ENCODE results near the gene SMURF1. TPM values are rescaled to one million over a fixed set of nuclear protein-coding genes. Genes with fewer than 3 reads are reported as not detected.

Gene SMURF1
- total RNA-seq, 1 experiment from 2014 or later, result 15.5 TPM

DNA sequence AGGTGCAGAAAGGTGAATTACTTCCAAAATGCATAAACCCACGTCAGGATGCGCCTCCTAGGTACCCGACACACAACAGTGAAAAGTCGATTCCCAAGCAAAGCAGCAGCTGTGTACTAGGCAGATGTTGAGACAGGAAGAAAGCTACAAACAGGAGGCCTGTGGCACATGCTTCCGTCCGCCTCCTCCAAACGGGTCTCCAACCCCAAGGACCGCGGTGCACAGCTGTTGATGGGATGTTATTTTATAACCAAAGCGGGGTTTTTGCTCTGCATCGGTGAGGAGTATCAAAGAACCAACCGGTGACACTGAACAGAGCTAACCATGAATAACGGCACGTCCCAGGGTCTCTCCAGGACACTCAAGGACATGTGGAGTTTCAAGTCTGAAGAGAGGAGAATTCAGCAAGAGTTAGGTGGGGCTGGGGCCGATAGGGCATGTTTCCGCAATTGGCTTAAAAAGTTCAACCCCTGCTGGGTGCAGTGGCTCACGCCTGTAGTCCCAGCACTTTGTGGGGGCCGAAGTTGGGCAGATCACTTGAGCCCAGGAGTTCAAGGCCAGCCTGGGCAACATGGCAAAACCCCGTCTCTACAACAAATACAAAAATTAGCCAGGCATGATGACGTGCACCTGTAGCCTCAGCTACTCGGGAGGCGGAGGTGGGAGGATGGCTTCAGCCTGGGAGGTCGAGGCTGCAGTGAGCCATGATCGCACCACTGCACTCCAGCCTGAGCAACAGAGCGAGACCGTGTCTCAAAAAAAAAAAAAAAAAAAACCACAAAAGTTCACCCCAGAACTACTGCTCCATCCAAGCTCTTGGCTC, 108.0 kb downstream of the SMURF1 start:
- Histone ChIP-seq H3K9me3 (no peaks in the 10 kb centered on the region), H3K4me3 (no peak overlapping the region), H3K36me3 (peaks cover 28% of the 10 kb centered on the region), H3K27me3 (no peaks in the 10 kb centered on the region)
- no peak for DNase-seq

GRCh38 chr7:99034932-99035722, 108.8 kb downstream of the SMURF1 start:
- Histone ChIP-seq H3K9me3 (no peaks in the 10 kb centered on the region), H3K36me3 (peaks cover 22% of the 10 kb centered on the region), H3K27me3 (no peaks in the 10 kb centered on the region), H3K4me3 (no peak overlapping the region)
- DNase-seq, result no peak

GRCh38 chr7:99033765-99034164, 110.1 kb downstream of the SMURF1 start:
- Histone ChIP-seq H3K4me3 (no peak overlapping the region), H3K27me3 (no peaks in the 10 kb centered on the region), H3K9me3 (no peaks in the 10 kb centered on the region), H3K36me3 (peaks cover 25% of the 10 kb centered on the region)
- no peak for DNase-seq

- H3K36me3 ChIP-seq, result peaks cover 18% of the 10 kb centered on the region
- no peak for DNase-seq
Observed at GRCh38 chr7:99032928-99033327, 111.0 kb downstream of the SMURF1 start.

GRCh38 chr7:99031496-99031895, 112.4 kb downstream of the SMURF1 start:
- Histone ChIP-seq H3K4me3 (no peak overlapping the region), H3K36me3 (peaks cover 10% of the 10 kb centered on the region; the same call in 1 of the 2 replicates), H3K27me3 (no peaks in the 10 kb centered on the region), H3K9me3 (no peaks in the 10 kb centered on the region)
- DNase-seq, result no peak

More at GRCh38 chr7:99032928-99033327, 111.0 kb downstream of the SMURF1 start:
- Histone ChIP-seq H3K4me3 (no peak overlapping the region), H3K27me3 (no peaks in the 10 kb centered on the region), H3K9me3 (no peaks in the 10 kb centered on the region)

- Histone ChIP-seq H3K4me3 (no peak overlapping the region), H3K9me3 (no peaks in the 10 kb centered on the region), H3K27me3 (no peaks in the 10 kb centered on the region), H3K36me3 (peaks cover 10% of the 10 kb centered on the region; the same call in 1 of the 2 replicates)
- DNase-seq, result no peak
Observed at GRCh38 chr7:99030951-99031350, 113.0 kb downstream of the SMURF1 start.

DNA sequence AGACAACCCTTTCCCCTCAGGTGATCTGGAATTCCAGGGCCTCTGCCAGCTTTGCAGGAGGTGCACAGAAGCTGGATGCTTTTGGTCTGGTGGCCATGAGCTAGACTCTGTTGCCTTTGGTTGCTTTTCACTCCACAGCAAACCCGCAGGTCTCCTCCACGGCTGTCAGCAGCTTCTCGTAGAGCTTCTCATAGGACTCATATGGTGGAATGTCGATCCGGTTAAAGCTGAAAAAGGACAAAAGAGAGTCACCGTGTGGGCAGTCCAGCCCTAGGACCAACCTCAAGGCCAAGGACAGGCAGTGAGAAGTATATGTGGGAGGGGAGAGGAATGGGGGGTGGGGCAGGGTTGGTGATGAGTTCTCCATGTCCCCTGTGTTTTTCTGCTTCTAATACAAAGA, 113.5 kb downstream of the SMURF1 start:
- no peak overlapping the region for H3K4me3 ChIP-seq
- no peak for DNase-seq
- H3K9me3 ChIP-seq, result no peaks in the 10 kb centered on the region
- H3K27me3 ChIP-seq, result no peaks in the 10 kb centered on the region
- H3K36me3 ChIP-seq, result peaks cover 9% of the 10 kb centered on the region; the same call in 1 of the 2 replicates

DNA sequence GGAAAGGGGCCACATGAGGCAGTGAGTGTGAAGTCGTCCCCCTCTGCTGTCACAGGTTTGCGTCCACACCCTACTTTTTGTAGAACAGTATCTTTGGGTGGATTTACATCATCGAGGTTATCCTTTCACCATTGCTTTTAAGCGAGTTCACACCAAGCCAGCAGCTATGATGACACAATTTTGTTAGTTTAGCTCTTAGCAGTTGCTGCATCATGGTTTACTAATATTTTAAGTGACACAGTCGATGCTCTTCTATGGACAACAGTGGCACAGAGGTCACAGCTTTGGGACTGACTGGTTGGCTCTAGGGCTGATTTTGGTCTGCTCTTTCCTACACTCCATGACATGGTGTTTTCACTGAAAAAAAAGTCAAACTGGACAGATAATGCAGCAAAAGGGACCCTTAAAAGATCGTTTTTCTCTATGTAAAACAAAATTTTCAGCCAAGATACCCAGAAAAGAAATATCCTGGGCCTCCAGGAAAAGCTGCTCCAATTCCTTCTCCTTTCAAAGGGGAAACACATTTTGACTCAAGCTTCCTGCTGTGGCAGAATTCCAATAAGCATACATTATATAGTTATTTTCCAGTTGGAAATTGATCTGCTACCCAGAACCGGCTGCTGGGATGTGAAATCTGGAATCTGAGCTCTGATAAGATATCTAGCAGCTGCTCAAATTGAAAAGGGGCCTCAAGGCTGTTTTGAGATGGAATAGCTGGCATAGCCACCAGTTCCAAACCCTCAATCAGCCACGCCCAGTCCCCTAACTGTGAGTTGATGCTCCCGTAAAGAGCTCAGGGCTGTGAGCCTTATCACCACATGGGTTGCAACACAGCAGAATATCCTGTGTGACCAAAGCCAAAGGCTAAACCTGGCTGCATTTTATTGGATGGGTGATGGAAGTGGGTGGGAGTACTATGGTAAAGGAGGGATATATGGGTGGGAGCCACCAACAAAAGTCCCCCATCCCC, 114.2 kb downstream of the SMURF1 start:
- no peak for DNase-seq
- Histone ChIP-seq H3K9me3 (no peaks in the 10 kb centered on the region), H3K36me3 (peaks cover 8% of the 10 kb centered on the region; the same call in 1 of the 2 replicates)

GRCh38 chr7:99028261-99028973, 115.5 kb downstream of the SMURF1 start:
- Histone ChIP-seq H3K9me3 (no peaks in the 10 kb centered on the region), H3K27me3 (no peaks in the 10 kb centered on the region), H3K4me3 (no peak overlapping the region), H3K36me3 (peaks cover 8% of the 10 kb centered on the region; the same call in 1 of the 2 replicates)
- no peak for DNase-seq

More for the DNA sequence above, 114.2 kb downstream of the SMURF1 start:
- no peak overlapping the region for H3K4me3 ChIP-seq
- no peaks in the 10 kb centered on the region for H3K27me3 ChIP-seq

DNA sequence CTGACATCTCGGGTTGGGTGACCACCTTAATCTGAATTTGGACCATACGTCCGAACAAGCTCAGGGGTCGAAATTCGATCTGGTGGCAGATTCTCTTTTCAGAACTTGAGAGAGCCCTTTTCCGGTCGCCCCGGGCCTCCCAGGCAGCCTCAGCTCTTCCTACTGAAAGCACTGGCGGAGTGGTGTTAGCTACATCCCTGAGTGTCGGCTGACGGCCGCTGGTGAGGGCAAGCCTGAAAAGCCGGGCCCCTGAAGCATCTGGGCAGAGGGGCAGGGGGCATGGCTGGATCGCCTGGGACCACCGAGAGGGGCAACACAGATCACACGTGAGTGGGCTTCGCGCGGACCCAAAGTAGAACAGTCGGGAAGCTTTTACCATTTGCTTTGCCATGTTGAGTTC, 116.1 kb downstream of the SMURF1 start:
- Histone ChIP-seq H3K4me3 (no peak overlapping the region), H3K36me3 (peaks cover 8% of the 10 kb centered on the region; the same call in 1 of the 2 replicates), H3K27me3 (no peaks in the 10 kb centered on the region), H3K9me3 (no peaks in the 10 kb centered on the region)
- no peak for DNase-seq

GRCh38 chr7:99027241-99027640, 116.7 kb downstream of the SMURF1 start:
- H3K27me3 ChIP-seq, result no peaks in the 10 kb centered on the region
- H3K9me3 ChIP-seq, result no peaks in the 10 kb centered on the region
- peaks cover 8% of the 10 kb centered on the region; the same call in 1 of the 2 replicates for H3K36me3 ChIP-seq

GRCh38 chr7:99024066-99024465, 119.8 kb downstream of the SMURF1 start:
- DNase-seq, result no peak
- Histone ChIP-seq H3K4me3 (no peak overlapping the region), H3K9me3 (no peaks in the 10 kb centered on the region), H3K36me3 (no peaks in the 10 kb centered on the region; the same call in none of the 2 replicates), H3K27me3 (no peaks in the 10 kb centered on the region)

More at GRCh38 chr7:99027241-99027640, 116.7 kb downstream of the SMURF1 start:
- H3K4me3 ChIP-seq, result no peak overlapping the region
- DNase-seq, result no peak

DNA sequence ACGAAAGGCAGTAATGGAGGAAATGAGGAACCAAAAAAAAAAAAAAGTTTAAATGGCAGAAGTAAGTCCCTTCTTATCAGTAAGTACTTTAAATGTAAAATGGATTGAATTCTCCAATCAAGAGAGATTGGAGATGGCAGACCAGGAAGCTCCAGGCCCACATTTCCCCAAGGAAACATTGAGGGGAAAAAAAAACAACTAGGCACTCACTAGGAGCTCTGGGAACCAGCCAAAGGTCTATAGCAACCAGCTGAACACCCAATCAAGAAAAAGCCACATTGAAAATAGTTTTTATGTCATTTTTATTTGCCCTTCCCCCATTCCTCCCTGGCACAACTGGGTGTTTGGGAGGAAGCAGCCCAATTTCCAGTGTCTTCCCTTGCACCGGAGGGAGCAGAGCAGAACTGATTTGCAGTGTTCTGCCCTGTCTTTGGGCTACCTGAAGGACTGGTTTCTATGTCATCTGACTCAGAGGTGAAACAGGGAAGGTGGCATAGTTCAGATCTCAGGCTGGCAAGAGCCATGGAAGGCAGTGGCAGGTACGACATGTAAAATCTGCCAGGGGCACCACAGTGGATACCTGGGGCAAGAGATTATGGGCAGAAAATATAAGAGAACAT, 121.9 kb downstream of the SMURF1 start:
- DNase-seq, result no peak
- no peak overlapping the region for H3K4me3 ChIP-seq

GRCh38 chr7:99020413-99020715, 123.5 kb downstream of the SMURF1 start:
- H3K4me3 ChIP-seq, result no peak overlapping the region
- peaks cover 2% of the 10 kb centered on the region for H3K36me3 ChIP-seq
- no peaks in the 10 kb centered on the region for H3K9me3 ChIP-seq
- no peaks in the 10 kb centered on the region for H3K27me3 ChIP-seq
- DNase-seq, result no peak

More for the DNA sequence above, 121.9 kb downstream of the SMURF1 start:
- no peaks in the 10 kb centered on the region for H3K27me3 ChIP-seq
- no peaks in the 10 kb centered on the region for H3K9me3 ChIP-seq
- H3K36me3 ChIP-seq, result peaks cover 2% of the 10 kb centered on the region

GRCh38 chr7:99019523-99020412, 124.1 kb downstream of the SMURF1 start:
- Histone ChIP-seq H3K4me3 (no peak overlapping the region), H3K27me3 (no peaks in the 10 kb centered on the region), H3K36me3 (peaks cover 2% of the 10 kb centered on the region), H3K9me3 (no peaks in the 10 kb centered on the region)
- DNase-seq, result no peak

Data from MG63 (cell line).